Upper lobe of left lung (tissue), 6 donors: ENCODE results near the gene PHF1. TPM values are rescaled to one million over a fixed set of nuclear protein-coding genes. Genes with fewer than 3 reads are reported as not detected.
"Not testable (repeated sequence)": the region's sequence is repeated elsewhere in the genome, so short reads cannot be mapped to it uniquely, and the experiment has no call there.

Experiments
- ATAC-seq, 2 donors: fragments of 200-7000 bp; cut with Tn5 transposase; one replicate each; pipeline ENCODE4 v1.9.1; 2022; ENCODE audit warnings: mild to moderate bottlenecking in 2 of 2, moderate library complexity in 2 of 2; ENCODE audit not compliant: low FRiP score in 2 of 2
- DNase-seq, 2 donors: peaks; one replicate each; pipeline ENCODE4 v3.0.0-alpha.2; 2019 to 2020
- H3K27ac ChIP-seq, 4 donors: fragments of 200-600 bp; sonication (generic); one replicate each; pipeline ENCODE4 v1.5.1; 2016 to 2019
- H3K27me3 ChIP-seq, 4 donors: fragments of 200-600 bp; sonication (generic); one replicate each; pipeline ENCODE4 v1.5.1; 2017 to 2019
- H3K36me3 ChIP-seq, 4 donors: fragments of 200-600 bp; sonication (generic); one replicate each; pipeline ENCODE4 v1.5.1; 2016 to 2019
- H3K4me1 ChIP-seq, 4 donors: fragments of 200-600 bp; sonication (generic); one replicate each; pipeline ENCODE4 v1.5.1; 2018 to 2019
- H3K4me3 ChIP-seq, 4 donors: fragments of 200-600 bp; sonication (generic); one replicate each; pipeline ENCODE4 v1.5.1; 2017 to 2019; ENCODE audit warnings: mild to moderate bottlenecking in 2 of 4, moderate library complexity in 1 of 4
- H3K9me3 ChIP-seq, 4 donors: fragments of 200-600 bp; sonication (generic); one replicate each; pipeline ENCODE4 v1.5.1; 2018 to 2019
- EP300 ChIP-seq, 4 donors: sonication (generic); formaldehyde crosslinking; IDR thresholded peaks; one replicate each; pipeline ENCODE4 v1.5.1; 2017; ENCODE audit warnings: antibody characterized with exemption in 4 of 4, control low read depth in 2 of 4
- POLR2A ChIP-seq, 4 donors: fragments of 450-650 bp; IDR thresholded peaks; one replicate each; pipeline ENCODE4 v1.5.1; 2016 to 2017; ENCODE audit warnings: antibody characterized with exemption in 4 of 4, mild to moderate bottlenecking in 2 of 4
- POLR2AphosphoS5 ChIP-seq, 2 donors: sonication (generic); formaldehyde crosslinking; IDR thresholded peaks; one replicate each; pipeline ENCODE4 v1.5.1; 2017; ENCODE audit warnings: antibody characterized with exemption in 2 of 2
- WGBS, 2 donors: methylation state at CpG; one replicate each; pipeline ENCODE4 v1.1.5; 2017 to 2018; 5-methylcytosine and 5-hydroxymethylcytosine counted together
- total RNA-seq, 6 donors: library from RNA; depleted of rRNA in 4 of 6; stranded (reverse); fragments of >200 nt in 4 of 6; gene quantifications; one replicate each; pipeline versions ENCODE4 v1.1.0 to v1.2.1, GENCODE V29; 2016 to 2021
- TF ChIP-seq, protein P1 (sequence below), 6 experiments: fragments of 450-650 bp in 4 of 6; fragments of 200-600 bp in 2 of 6; sonication (generic) in 2 of 6; IDR thresholded peaks; one replicate each; pipeline ENCODE4 v1.5.1; 2016 to 2019; ENCODE audit warnings: antibody characterized with exemption in 6 of 6
- donor health status: DM: no; HTN: no; CAD: no; lungs with moderate emphysema.
- donor health status: DM: no; HTN: yes; CAD: no; lungs with severe emphysema.

Gene PHF1
- total RNA-seq, 6 donors from 2014 or later = 61.7 to 150 (median 65.5) TPM

DNA sequence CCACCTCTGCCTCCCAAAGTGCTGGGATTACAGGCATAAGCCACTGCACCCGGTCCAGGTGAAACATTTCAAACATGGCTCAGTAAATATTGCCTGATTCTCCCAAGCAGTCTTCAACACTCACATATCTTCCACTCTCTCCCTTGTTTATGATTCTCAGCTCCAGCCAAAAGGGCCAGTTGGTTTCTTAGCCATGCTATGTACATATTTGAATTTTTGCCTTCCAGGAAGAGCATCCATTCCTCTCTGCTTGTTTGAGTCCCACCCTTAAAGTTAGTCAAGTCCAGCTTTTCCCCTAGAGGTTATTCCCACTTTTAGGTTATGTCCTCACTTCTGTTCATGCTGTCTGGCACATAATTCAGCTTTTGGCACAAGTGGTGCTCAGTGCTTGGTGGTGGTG, 13.3 kb upstream of the PHF1 start:
- no peak for ATAC-seq
- no peak overlapping the region for H3K4me3 ChIP-seq
- DNase-seq = no peak
- WGBS, 2 donors = 75 to 90% methylated on average over 1 of the region's 1 CpG
- H3K27me3 ChIP-seq = no peaks in the 10 kb centered on the region
- TF ChIP-seq, protein P1, sequence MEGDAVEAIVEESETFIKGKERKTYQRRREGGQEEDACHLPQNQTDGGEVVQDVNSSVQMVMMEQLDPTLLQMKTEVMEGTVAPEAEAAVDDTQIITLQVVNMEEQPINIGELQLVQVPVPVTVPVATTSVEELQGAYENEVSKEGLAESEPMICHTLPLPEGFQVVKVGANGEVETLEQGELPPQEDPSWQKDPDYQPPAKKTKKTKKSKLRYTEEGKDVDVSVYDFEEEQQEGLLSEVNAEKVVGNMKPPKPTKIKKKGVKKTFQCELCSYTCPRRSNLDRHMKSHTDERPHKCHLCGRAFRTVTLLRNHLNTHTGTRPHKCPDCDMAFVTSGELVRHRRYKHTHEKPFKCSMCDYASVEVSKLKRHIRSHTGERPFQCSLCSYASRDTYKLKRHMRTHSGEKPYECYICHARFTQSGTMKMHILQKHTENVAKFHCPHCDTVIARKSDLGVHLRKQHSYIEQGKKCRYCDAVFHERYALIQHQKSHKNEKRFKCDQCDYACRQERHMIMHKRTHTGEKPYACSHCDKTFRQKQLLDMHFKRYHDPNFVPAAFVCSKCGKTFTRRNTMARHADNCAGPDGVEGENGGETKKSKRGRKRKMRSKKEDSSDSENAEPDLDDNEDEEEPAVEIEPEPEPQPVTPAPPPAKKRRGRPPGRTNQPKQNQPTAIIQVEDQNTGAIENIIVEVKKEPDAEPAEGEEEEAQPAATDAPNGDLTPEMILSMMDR (IDR thresholded peaks at IDR 0.05) = no peak
- no peak for TF ChIP-seq POLR2A (IDR thresholded peaks at IDR 0.05)
- no peak overlapping the region for H3K27ac ChIP-seq
- H3K36me3 ChIP-seq = no peaks in the 10 kb centered on the region
- H3K4me1 ChIP-seq = no peaks in the 10 kb centered on the region
- H3K9me3 ChIP-seq = no peaks in the 10 kb centered on the region

DNA sequence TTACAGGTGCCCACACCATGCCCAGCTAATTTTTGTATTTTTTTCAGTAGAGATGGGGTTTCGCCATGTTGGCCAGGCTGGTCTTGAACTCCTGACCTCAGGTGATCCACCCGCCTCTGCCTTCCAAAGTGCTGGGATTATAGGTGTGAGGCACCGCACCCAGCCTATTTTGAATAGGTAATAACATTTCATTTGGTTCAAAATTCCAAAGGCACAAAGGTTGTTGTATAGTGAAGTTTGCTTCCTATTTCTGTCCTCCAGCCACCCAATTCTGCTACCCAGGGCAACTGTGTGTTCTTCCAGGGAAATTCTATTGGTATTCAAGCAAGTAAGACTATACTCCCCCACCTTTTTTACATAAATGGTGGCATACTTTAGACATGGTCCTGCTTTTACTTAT, 12.2 kb upstream of the PHF1 start:
- H3K4me1 ChIP-seq, H3K4me3 ChIP-seq, H3K36me3 ChIP-seq, H3K27me3 ChIP-seq, H3K27ac ChIP-seq, H3K9me3 ChIP-seq, ATAC-seq, DNase-seq: not testable (repeated sequence)
- 95 to 100% methylated on average over 3 of the region's 3 CpGs for WGBS, 2 donors

DNA sequence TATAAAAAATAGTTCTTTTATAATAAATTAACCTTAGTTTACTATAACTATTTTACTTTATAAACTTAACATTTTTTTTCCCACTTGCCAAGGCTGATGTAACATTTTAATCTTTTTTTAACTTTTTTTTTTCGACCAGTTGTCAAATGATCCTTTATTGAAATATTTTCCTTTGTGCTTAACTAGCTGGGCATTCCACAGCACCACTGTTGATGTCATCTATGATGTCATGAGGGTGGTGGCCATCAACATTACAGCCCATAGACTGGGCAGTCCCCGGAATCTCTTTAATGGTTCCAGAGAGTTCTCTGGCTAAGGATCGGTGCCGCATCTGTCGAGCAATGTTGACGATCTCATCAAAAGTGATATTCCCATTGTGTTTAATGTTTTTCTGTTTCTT, 10.9 kb upstream of the PHF1 start:
- H3K4me1 ChIP-seq, H3K9me3 ChIP-seq, H3K36me3 ChIP-seq, ATAC-seq, H3K27me3 ChIP-seq, H3K27ac ChIP-seq, DNase-seq, H3K4me3 ChIP-seq: not testable (repeated sequence)
- WGBS, 2 donors = 97 to 98% methylated on average over 6 of the region's 6 CpGs

DNA sequence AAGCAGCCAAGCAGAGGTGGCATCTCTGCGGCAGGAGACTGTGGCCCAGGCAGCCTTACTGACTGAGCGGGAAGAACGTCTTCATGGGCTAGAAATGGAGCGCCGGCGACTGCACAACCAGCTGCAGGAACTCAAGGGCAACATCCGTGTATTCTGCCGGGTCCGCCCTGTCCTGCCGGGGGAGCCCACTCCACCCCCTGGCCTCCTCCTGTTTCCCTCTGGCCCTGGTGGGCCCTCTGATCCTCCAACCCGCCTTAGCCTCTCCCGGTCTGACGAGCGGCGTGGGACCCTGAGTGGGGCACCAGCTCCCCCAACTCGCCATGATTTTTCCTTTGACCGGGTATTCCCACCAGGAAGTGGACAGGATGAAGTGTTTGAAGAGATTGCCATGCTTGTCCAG, 5.9 kb upstream of the PHF1 start:
- ATAC-seq (no peak), DNase-seq (no peak)
- no peaks in the 10 kb centered on the region for H3K27me3 ChIP-seq
- 93 to 97% methylated on average over 16 to 17 of the region's 17 CpGs for WGBS, 2 donors
- TF ChIP-seq POLR2AphosphoS5 (IDR thresholded peaks at IDR 0.05) = no peak
- TF ChIP-seq EP300 (IDR thresholded peaks at IDR 0.05) = no peak
- no peak for TF ChIP-seq POLR2A (IDR thresholded peaks at IDR 0.05)
- TF ChIP-seq, protein P1 (IDR thresholded peaks at IDR 0.05) = no peak
- peaks cover 0 to 9% (median 0%) of the 10 kb centered on the region in 4 donors for H3K36me3 ChIP-seq
- no peaks in the 10 kb centered on the region for H3K9me3 ChIP-seq
- no peak overlapping the region for H3K27ac ChIP-seq
- H3K4me3 ChIP-seq = no peak overlapping the region
- peaks cover 0 to 6% (median 0%) of the 10 kb centered on the region in 4 donors for H3K4me1 ChIP-seq

DNA sequence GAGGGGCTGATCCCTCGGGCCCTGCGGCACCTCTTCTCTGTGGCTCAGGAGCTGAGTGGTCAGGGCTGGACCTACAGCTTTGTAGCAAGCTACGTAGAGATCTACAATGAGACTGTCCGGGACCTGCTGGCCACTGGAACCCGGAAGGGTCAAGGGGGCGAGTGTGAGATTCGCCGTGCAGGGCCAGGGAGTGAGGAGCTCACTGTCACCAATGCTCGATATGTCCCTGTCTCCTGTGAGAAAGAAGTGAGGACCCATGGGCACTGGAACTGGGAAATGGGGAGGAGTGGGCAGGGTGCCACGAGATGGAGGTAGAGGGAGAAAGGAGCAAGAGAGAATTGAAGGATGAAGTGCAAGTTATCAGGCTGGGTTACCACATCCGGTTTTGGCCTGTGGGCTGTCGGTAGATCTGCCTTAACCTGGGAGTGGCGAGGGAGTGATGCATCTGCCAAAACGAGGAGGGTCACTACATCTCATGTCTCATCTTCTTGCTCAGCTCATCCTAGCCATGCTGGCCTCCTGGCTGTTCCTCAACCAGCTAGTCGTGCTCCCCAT, 5.4 kb upstream of the PHF1 start:
- TF ChIP-seq EP300 (IDR thresholded peaks at IDR 0.05) = no peak
- TF ChIP-seq POLR2AphosphoS5 (IDR thresholded peaks at IDR 0.05) = no peak
- TF ChIP-seq, protein P1 (IDR thresholded peaks at IDR 0.05) = no peak
- TF ChIP-seq POLR2A (IDR thresholded peaks at IDR 0.05) = no peak
- peaks cover 0 to 7% (median 0%) of the 10 kb centered on the region in 4 donors for H3K4me1 ChIP-seq
- ATAC-seq = no peak
- no peak overlapping the region for H3K27ac ChIP-seq
- peaks cover 0 to 9% (median 0%) of the 10 kb centered on the region in 4 donors for H3K36me3 ChIP-seq
- H3K27me3 ChIP-seq = no peaks in the 10 kb centered on the region
- no peaks in the 10 kb centered on the region for H3K9me3 ChIP-seq
- 87 to 92% methylated on average over 12 to 15 of the region's 15 CpGs for WGBS, 2 donors
- DNase-seq = no peak
- no peak overlapping the region for H3K4me3 ChIP-seq

DNA sequence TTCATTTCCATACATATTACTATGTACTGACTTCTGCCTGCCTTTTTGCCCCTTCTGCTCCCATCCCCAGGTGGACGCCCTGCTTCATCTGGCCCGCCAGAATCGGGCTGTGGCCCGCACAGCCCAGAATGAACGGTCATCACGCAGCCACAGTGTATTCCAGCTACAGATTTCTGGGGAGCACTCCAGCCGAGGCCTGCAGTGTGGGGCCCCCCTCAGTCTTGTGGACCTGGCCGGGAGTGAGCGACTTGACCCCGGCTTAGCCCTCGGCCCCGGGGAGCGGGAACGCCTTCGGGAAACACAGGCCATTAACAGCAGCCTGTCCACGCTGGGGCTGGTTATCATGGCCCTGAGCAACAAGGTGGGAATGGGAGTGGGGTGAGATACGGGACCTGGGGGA, 4.7 kb upstream of the PHF1 start:
- no peak overlapping the region for H3K27ac ChIP-seq
- no peak overlapping the region for H3K4me3 ChIP-seq
- WGBS, 2 donors = 96 to 99% methylated on average over 15 to 17 of the region's 17 CpGs
- peaks cover 0 to 7% (median 0%) of the 10 kb centered on the region in 4 donors for H3K4me1 ChIP-seq
- ATAC-seq (no peak), DNase-seq (no peak)
- H3K36me3 ChIP-seq = peaks cover 0 to 9% (median 0%) of the 10 kb centered on the region in 4 donors
- H3K27me3 ChIP-seq = no peaks in the 10 kb centered on the region
- no peaks in the 10 kb centered on the region for H3K9me3 ChIP-seq
- TF ChIP-seq POLR2A (IDR thresholded peaks at IDR 0.05) (no peak), EP300 (IDR thresholded peaks at IDR 0.05) (no peak)
